ENCODE data around the gene ZNF544. TPM values are rescaled to one million over a fixed set of nuclear protein-coding genes. Genes with fewer than 3 reads are reported as not detected.

Gene ZNF544
- total RNA-seq = 36.4 and 53.5 TPM in 2 replicates

GRCh38 chr19:58228585-58229254, at the start of gene ZNF544:
Gene ZNF544, plus strand, starts transcription at chr19:58228914. Its CDS starts 15,110 bp downstream, at chr19:58244024.

GRCh38 chr19:58182989-58183816, 45.5 kb upstream of the ZNF544 start, which contains the start of gene ZNF274:
Gene ZNF274, plus strand, starts transcription at chr19:58183061. Its CDS starts 905 bp downstream, at chr19:58183966.

GRCh38 chr19:58278541-58279041, 49.9 kb downstream of the ZNF544 start, which contains the start of gene ZNF8:
Gene ZNF8, plus strand, starts transcription at chr19:58278955. Its CDS starts 127 bp downstream, at chr19:58279082.

GRCh38 chr19:58305065-58305931, 76.6 kb downstream of the ZNF544 start, which contains the start of gene ERVK3-1:
Gene ERVK3-1, plus strand, starts transcription at chr19:58305377. Its CDS starts 6,792 bp downstream, at chr19:58312169.

Other genes starting within 250 kb of the ZNF544 start
- 5.5 and 11.5 TPM in 2 replicates for gene ZNF606, start 226.1 kb upstream of the ZNF544 start, total RNA-seq
- gene ZSCAN1, start 194.9 kb upstream of the ZNF544 start, total RNA-seq = not detected in 2 replicates
- gene ZNF135, start 169.6 kb upstream of the ZNF544 start, total RNA-seq = 0.93 and 0.94 TPM in 2 replicates
- gene ZSCAN18, start 130.7 kb upstream of the ZNF544 start, total RNA-seq = 19.2 and 20.1 TPM in 2 replicates
- gene ZNF329, start 78.1 kb upstream of the ZNF544 start, total RNA-seq = 5.6 and 5.7 TPM in 2 replicates
- 16.3 and 16.8 TPM in 2 replicates for gene ZNF274, start 45.9 kb upstream of the ZNF544 start, total RNA-seq
- gene ZNF8, start 50.0 kb downstream of the ZNF544 start, total RNA-seq = 3.1 and 3.5 TPM in 2 replicates
- 36.0 and 38.8 TPM in 2 replicates for gene ERVK3-1, start 76.5 kb downstream of the ZNF544 start, total RNA-seq
- 1.6 and 1.9 TPM in 2 replicates for gene ZSCAN22, start 98.1 kb downstream of the ZNF544 start, total RNA-seq
- gene A1BG, start 124.6 kb downstream of the ZNF544 start, total RNA-seq = 3.8 and 6.2 TPM in 2 replicates
- under 0.01 and 0.59 TPM in 2 replicates for gene ZNF497, start 133.8 kb downstream of the ZNF544 start, total RNA-seq
- gene ZNF837, start 152.1 kb downstream of the ZNF544 start, total RNA-seq = 1.5 and 2.1 TPM in 2 replicates
- gene RPS5, start 158.4 kb downstream of the ZNF544 start, total RNA-seq = 2,246 and 2,634 TPM in 2 replicates
- gene RNF225, start 166.7 kb downstream of the ZNF544 start, total RNA-seq = not detected in 2 replicates
- 6.9 and 8.0 TPM in 2 replicates for gene ZNF584, start 179.7 kb downstream of the ZNF544 start, total RNA-seq
- gene ZNF132, start 211.2 kb downstream of the ZNF544 start, total RNA-seq = 2.5 and 3.2 TPM in 2 replicates
- gene ZNF324B, start 222.7 kb downstream of the ZNF544 start, total RNA-seq = 5.0 and 5.3 TPM in 2 replicates
- gene ZNF324, start 238.2 kb downstream of the ZNF544 start, total RNA-seq = 7.2 and 7.5 TPM in 2 replicates
- gene ZNF446, start 247.4 kb downstream of the ZNF544 start, total RNA-seq = 5.6 and 7.7 TPM in 2 replicates

Data from mammary microvascular endothelial cell (primary cell).